Dedifferentiated amniotic fluid mesenchymal stem cell (primary cell): ENCODE data around the gene EXOC2.

Experiments used
- DNase-seq: peaks from one replicate; pipeline ENCODE4 v3.0.0-alpha.2; 2016; ENCODE audit errors: extremely low spot score

The EXOC2 gene

DNA sequence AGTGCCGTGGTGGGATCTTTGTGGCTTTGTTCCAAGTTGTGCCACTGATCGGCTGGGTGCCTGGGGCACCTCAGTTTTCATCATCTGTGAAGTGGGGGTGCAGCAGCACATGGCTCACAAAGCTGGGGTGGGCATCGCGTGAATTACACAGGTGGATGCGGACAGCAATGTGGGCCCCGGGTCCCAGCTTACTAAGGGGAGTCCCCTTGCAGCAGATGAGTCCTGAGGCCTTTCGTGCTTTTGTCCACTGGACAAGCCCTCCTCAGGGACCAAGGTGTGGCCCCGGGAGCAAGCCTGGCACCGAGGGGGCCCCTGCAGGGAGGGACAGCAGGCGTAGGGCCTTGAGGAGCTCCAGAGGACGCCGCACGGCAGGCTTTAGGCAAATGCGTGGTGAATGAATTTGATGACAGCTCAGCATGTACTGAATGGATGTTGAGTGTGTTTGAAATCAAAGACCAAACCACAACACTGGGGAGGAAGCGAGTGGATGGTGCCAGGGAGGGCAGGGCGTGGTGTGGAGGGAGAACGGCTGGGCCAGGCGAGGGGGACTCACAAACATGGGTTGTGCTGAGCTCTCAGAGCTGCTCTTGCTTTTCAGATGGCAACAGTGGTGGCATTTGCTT, 248.2 kb downstream of the EXOC2 start:
- no peak for DNase-seq

DNA sequence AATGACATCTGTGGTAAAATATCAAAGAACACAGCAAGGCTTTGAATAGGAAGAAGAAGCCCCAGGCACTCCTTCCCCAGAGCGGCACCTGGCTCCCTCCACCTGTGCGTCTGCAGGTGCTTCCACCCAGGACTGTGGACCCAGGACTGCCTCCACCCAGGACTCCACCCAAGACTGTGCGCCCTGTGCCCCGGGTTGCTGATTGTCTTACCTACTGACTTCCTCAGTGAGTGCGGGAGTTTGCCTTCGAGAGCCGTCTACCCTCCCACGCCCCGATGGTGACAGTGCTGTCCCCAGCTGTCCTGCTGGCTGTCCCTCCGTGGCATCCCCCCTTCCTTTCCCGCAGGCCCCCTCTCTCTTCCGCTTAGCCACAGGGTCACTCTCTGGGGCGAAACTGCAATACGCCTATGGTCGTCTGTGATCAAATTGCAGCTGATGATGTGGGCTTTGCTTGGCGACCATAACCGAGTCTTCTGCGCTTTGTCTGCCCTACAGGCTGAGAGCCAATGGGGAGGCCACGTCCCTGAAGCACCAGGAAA, 249.2 kb downstream of the EXOC2 start:
- DNase-seq: no peak

DNA sequence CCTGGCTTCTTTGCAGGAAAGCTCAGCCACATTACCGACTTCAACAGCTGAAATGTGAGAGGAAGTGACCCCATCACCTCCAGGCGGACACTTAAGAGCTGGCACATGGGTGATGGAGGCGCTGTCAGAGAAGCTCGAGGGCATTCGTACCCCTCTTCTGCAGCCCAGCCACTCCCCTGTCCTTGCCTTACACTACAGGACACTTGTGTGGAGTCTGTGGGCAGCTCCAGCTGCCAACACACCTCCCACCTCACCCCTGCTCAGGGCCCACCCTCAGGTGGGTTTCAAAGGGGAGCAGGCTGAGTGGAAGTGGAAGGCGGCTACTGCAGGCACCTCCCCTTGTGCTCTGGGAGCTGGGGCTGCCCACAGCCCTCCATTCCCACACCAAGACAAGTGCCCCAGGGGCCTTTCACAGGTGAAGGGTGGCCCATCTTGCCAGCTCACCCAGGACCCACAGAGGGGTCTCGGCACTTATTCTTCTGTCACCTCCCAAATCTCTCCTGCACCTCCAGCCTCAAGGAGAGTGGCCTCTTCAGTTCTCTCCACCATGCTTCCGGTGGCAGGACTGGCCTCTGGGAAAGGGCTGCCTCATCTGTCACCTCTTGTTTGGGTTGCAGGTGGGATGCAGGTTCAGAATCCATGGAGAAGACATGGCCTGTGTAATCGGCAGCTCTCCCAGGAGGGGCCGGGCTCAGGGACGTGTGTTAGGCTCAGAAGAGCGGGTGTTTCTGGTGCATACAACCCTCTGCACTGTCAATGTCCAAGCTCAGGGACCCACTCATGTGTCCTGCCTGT, 251.6 kb downstream of the EXOC2 start:
- no peak for DNase-seq

DNA sequence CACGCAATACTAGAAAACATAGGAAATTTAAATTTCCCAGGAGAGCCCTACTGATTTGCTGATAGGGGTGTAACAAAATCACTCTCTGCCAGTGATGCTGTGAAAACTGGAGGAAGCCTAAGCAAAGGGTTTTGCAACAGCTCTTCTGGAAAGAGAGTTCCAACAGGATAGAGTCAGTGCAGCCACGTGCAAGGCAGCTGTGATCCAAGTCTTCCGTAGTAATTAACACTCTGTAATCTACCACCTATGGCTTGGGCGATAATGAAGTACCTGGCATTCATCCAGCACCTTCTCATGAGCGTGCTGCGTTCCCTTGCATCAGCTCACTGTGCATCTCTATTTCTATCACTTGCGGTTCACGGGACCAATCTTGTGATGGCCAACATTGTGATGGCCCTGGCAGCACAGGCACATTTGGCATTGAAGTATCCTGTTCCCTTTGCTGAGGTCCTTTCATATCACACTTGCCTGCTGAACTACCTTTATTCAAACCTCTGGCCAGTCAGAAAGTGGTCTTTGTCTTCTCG, 253.2 kb downstream of the EXOC2 start:
- DNase-seq: no peak

DNA sequence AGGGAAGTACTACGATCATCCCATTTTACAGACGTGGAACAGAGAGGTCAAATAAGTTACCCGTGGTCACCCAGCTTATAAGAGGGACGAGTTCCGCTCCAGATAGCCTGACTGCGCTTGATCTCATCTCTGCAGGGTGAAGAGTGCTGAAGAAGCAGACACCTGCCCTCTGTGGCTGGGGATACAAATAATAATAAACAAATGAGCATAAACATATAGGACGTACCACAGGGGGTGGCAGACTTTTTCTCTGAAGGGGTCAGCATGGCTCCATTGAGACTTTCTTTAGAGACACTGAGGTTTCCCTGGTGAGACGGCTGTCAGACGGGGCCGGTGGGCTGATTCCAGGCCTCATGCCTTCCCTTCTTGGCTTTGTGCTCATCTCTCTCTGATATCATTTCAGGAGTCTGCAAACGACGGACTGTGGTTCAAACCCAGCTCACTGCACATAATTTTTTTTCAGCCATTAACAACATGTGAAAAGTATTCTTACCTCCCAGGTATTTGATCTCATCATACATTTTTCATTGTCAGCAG, 254.2 kb downstream of the EXOC2 start:
- DNase-seq: no peak

DNA sequence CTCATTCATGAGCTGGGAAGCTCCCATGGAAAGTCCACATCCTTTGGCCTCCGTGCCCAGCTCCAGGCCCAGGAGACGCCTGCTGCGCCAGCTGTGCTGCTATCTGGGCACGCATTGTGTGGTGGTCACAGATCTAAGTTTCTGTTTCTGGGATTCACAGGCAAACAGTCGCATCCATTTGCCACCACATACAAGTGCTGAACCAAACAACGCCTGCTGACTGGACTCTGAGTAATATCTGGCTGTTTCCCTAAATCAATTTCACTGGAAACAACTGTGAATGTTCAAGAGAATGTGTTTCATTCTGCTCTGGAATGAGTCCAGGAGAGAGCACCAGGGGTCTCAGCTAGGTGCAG, 255.9 kb downstream of the EXOC2 start:
- no peak for DNase-seq

DNA sequence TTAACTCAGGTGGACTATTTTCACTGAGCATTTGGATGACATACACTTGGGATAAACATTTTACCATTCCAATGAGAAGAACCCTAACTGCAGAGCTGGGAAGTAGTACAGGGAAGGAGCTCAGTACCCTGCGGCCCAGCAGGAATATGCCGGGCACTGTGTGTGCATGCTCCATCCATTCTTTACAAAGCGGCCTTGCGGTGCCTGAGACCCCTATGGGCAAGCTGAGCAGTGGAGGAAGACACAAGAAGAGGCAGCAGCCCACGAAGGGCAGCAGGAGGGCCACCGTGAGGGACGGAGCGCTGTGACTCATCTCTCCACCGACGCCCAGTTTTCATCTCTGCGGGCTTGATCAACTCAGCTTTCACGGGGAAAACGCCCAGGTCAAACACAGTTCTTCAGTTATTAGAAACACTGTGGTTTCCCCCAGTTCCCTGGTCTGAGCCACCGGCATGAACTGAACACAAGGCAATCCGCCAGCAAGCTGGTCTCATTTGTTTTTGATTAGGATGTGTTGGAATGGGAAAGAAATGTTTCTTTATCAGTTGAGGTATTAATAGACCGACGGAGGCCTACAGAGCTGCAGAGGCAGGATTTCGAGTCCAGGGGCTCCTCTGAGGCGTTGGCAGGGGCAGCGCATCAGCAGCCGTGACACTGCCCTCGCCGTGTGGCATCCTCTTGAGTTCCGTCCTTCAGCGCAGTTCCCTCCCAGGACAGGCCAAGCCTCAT, 256.5 kb downstream of the EXOC2 start:
- no peak for DNase-seq

DNA sequence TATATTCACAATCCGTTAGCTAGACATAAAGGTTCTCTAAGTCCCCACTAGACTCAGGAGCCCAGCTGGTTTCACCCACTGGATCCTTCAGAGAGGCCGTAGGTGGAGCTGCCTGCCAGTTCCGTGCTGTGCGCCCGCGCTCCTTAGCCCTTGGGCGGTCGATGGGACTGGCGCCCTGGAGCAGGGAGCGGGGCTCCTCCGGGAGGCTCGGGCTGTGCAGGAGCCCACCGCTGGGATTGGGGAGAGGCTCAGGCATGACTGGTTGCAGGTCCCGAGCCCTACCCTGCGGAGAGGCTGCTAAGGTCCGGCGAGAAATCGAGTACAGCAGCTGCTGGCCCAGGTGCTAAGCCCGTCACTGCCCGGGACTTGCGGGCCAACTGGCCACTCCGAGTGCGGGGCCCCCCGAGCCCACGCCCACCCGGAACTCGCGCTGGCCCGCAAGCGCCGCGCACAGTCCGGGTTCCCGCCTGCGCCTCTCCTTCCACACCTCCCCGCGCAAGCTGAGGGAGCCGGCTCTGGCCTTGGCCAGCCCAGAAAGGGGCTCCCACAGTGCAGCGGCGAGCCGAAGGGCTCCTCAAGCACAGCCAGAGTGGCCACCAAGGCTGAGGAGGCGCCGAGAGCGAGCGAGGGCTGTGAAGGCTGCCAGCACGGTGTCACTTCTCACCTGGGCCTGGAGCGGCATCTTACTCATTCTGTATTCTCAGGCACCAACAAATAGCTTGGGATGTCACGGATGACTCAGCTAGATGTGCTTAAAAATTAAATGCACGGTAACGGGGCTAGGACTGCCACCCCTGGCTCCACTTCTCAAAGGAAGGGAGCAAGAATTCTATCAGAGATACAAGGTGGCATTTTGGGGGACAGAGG, 257.3 kb downstream of the EXOC2 start:
- DNase-seq: no peak
